ENCODE results near the gene COQ2.

DNA sequence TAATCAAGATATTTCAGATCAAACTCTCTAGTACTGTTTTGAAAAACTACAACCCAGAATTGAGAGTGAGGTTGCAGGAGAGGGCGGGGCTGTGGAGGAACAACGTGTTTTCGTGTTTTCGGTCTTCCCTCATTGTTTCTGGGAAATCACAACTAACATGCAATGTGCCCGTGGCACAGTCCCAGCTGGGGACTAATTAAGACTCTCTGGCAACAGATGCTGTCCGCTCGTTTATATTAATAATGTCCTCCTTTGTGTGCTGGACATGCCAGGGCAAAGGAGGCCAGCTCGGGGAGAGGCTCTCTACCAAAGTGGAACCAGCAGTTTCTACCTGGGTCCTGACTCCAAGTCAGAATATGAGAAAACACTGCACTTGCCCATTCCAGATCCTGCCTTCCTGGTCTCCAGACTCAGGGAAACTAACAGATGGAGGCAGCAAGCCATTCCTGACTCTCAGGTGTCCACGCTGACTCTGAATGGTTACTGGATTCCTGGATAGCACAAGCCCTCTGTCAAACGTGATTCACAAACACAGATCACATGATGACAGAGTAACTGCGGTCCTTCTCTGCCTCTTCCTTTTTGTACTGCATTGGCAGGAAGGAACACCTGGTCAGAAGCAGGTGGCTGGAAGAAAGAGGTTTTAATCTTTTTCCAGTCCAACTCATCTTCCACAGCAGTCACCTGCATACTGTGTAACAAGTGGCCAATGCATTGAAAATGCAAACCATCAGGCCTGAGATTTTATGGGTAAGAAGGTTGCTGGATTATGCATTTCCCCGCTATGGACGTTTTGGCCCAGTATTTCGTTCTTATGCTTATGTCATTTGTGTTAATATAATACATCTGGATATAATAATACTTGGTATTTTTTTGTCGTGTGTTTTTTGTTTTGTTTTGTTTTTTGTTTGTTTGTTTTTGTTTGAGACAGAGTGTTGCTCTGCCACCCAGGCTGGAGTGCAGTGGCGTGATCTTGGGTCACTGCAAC is 65.0 kb downstream of the COQ2 start:
- TF ChIP-seq, protein P1, sequence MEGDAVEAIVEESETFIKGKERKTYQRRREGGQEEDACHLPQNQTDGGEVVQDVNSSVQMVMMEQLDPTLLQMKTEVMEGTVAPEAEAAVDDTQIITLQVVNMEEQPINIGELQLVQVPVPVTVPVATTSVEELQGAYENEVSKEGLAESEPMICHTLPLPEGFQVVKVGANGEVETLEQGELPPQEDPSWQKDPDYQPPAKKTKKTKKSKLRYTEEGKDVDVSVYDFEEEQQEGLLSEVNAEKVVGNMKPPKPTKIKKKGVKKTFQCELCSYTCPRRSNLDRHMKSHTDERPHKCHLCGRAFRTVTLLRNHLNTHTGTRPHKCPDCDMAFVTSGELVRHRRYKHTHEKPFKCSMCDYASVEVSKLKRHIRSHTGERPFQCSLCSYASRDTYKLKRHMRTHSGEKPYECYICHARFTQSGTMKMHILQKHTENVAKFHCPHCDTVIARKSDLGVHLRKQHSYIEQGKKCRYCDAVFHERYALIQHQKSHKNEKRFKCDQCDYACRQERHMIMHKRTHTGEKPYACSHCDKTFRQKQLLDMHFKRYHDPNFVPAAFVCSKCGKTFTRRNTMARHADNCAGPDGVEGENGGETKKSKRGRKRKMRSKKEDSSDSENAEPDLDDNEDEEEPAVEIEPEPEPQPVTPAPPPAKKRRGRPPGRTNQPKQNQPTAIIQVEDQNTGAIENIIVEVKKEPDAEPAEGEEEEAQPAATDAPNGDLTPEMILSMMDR (conservative IDR thresholded peaks at IDR 0.05 in 1 of 2, IDR thresholded peaks at IDR 0.05 in 1 of 2; ENCODE audit: low read depth in 1 of 2, low read length in 2 of 2): no peak
- no peak for TF ChIP-seq EZH2 (IDR thresholded peaks at IDR 0.05; ENCODE audit: low read length, missing control alignments)
